HCT116 (cell line): ENCODE results near the gene RAPH1. TPM values are rescaled to one million over a fixed set of nuclear protein-coding genes. Genes with fewer than 3 reads are reported as not detected.

Experiments used
- ATAC-seq: fragments of 200-7000 bp; cut with Tn5 transposase; 2 replicates; pipeline ENCODE4 v1.9.1; 2020; ENCODE audit warnings: mild to moderate bottlenecking, moderate library complexity
- BruUV-seq: library from RNA; stranded (reverse); fragments of 400-500 nt; replicated peaks from 2 replicates; lab custom pipeline; 2021; lab: Mats Ljungman, UMichigan
- CTCF ChIA-PET: fragments of 300-600 bp; sonication (Branson Sonifier 250); formaldehyde crosslinking; loops from one replicate; lab custom pipeline; 2021; ENCODE audit warnings: antibody characterized with exemption; lab: Charles Lee
- POLR2A ChIA-PET: fragments of 300-600, 350-600 bp; sonication (Branson Sonifier 250); formaldehyde crosslinking; loops from one replicate; lab custom pipeline; 2021; ENCODE audit warnings: antibody characterized with exemption; lab: Charles Lee
- RAD21 ChIA-PET, 2 experiments: fragments of 300-600 bp; sonication (Branson Sonifier 250); formaldehyde crosslinking; loops; one replicate each; lab custom pipeline; 2023; ENCODE audit warnings: low total read pairs in 2 of 2; ENCODE audit not compliant: uncharacterized antibody in 2 of 2, unreplicated experiment in 2 of 2, low non-redundant PET in 1 of 2; lab: Charles Lee
- DNase-seq: peaks from one replicate; pipeline ENCODE4 v3.0.0-alpha.2; 2010; ENCODE audit warnings: low read depth, low spot score
- H2AFZ ChIP-seq: fragments of 200-600 bp; shearing (Covaris generic), sonication (generic); 2 replicates; pipeline ENCODE4 v1.6.1; 2017; ENCODE audit warnings: low read depth, mixed run types, mixed read lengths, antibody characterized with exemption, low read length; ENCODE audit not compliant: poor library complexity, severe bottlenecking
- H3K27ac ChIP-seq: 2 replicates; pipeline ENCODE4 v1.5.1; 2012; ENCODE audit warnings: low read depth, low read length
- H3K27me3 ChIP-seq: fragments of 200-600 bp; sonication (generic); 2 replicates; pipeline ENCODE4 v1.6.1; 2016; ENCODE audit warnings: mixed run types, low read length, mixed read lengths; ENCODE audit not compliant: insufficient read depth
- H3K36me3 ChIP-seq, 2 experiments: fragments of 200-500 bp in 1 of 2; fragments of 200-600 bp in 1 of 2; sonication (Bioruptor generic) in 1 of 2; sonication (generic) in 1 of 2; 2 replicates each; pipeline versions ENCODE4 v1.5.1 to v1.6.1; 2014 to 2016; ENCODE audit warnings: low read length in 2 of 2, inconsistent platforms in 1 of 2, mixed read lengths in 1 of 2, mixed run types in 1 of 2; ENCODE audit not compliant: insufficient read depth in 2 of 2, control insufficient read depth in 1 of 2
- H3K4me1 ChIP-seq, 2 experiments: fragments of 200-600 bp in 1 of 2; sonication (generic) in 1 of 2; 2 replicates each; pipeline versions ENCODE4 v1.5.1 to v1.6.1; 2012 to 2017; ENCODE audit warnings: low read length in 2 of 2, inconsistent platforms in 1 of 2, mild to moderate bottlenecking in 1 of 2, mixed read lengths in 1 of 2, mixed run types in 1 of 2, moderate library complexity in 1 of 2; ENCODE audit not compliant: insufficient read depth in 2 of 2, control insufficient read depth in 1 of 2
- H3K4me2 ChIP-seq: fragments of 200-600 bp; sonication (generic); 2 replicates; pipeline ENCODE4 v1.6.1; 2017; ENCODE audit warnings: mixed run types, low read length, mixed read lengths
- H3K4me3 ChIP-seq, 2 experiments: fragments of 200-600 bp in 1 of 2; sonication (generic) in 1 of 2; replicated peaks in 1 of 2; 2 replicates each; pipeline ENCODE4 v1.5.1; 2011 to 2016; ENCODE audit warnings: low read length in 2 of 2, control low read depth in 1 of 2, low read depth in 1 of 2, mild to moderate bottlenecking in 1 of 2, mixed read lengths in 1 of 2, mixed run types in 1 of 2
- H3K79me2 ChIP-seq: fragments of 200-600 bp; sonication (generic); 2 replicates; pipeline ENCODE4 v1.6.1; 2017; ENCODE audit warnings: mild to moderate bottlenecking, mixed run types, low read length, moderate library complexity, mixed read lengths; ENCODE audit not compliant: insufficient read depth
- H3K9ac ChIP-seq: fragments of 200-600 bp; sonication (generic); 2 replicates; pipeline ENCODE4 v1.6.1; 2016; ENCODE audit warnings: low read length, mixed read lengths
- H3K9me2 ChIP-seq: fragments of 200-600 bp; sonication (generic), shearing (Covaris generic); 2 replicates; pipeline ENCODE4 v1.6.1; 2017; ENCODE audit warnings: mixed run types, mild to moderate bottlenecking, moderate library complexity; ENCODE audit not compliant: insufficient read depth
- H3K9me3 ChIP-seq, 2 experiments: fragments of 200-500 bp in 1 of 2; fragments of 200-600 bp in 1 of 2; sonication (Bioruptor generic) in 1 of 2; sonication (generic) in 1 of 2; 2 replicates each; pipeline ENCODE4 v1.6.1; 2014 to 2017; ENCODE audit warnings: low read length in 2 of 2, mixed read lengths in 2 of 2, inconsistent platforms in 1 of 2, low read depth in 1 of 2, mild to moderate bottlenecking in 1 of 2, mixed run types in 1 of 2, moderate library complexity in 1 of 2; ENCODE audit not compliant: control insufficient read depth in 1 of 2, insufficient read depth in 1 of 2
- H4K20me1 ChIP-seq: fragments of 200-600 bp; sonication (generic), shearing (Covaris generic); 2 replicates; pipeline ENCODE4 v1.6.1; 2017; ENCODE audit warnings: mixed run types, mild to moderate bottlenecking, moderate library complexity; ENCODE audit not compliant: insufficient read depth
- CBX3 ChIP-seq: IDR thresholded peaks from 2 replicates; pipeline ENCODE4 v1.6.1; 2012; ENCODE audit warnings: low read depth
- CEBPB ChIP-seq: IDR thresholded peaks from 2 replicates; pipeline ENCODE4 v1.6.1; 2012; ENCODE audit warnings: low read depth
- EZH2 ChIP-seq: fragments of 200-600 bp; sonication (generic); IDR thresholded peaks from 2 replicates; pipeline ENCODE4 v1.6.1; 2017; ENCODE audit warnings: antibody characterized with exemption, mixed run types
- MAX ChIP-seq: IDR thresholded peaks from 2 replicates; pipeline ENCODE4 v1.6.1; 2012
- POLR2AphosphoS5 ChIP-seq: IDR thresholded peaks from 2 replicates; pipeline ENCODE4 v1.6.1; 2011; ENCODE audit warnings: mild to moderate bottlenecking, low read depth, low read length, moderate library complexity
- SP1 ChIP-seq: IDR thresholded peaks from 2 replicates; pipeline ENCODE4 v1.6.1; 2012; ENCODE audit warnings: low read depth
- TCF7L2 ChIP-seq: IDR thresholded peaks from 2 replicates; pipeline ENCODE4 v1.7.0; 2011; ENCODE audit warnings: borderline replicate concordance, inconsistent platforms; ENCODE audit not compliant: insufficient read depth, insufficient read length; ENCODE audit errors: extremely low read depth
- ZFX ChIP-seq: fragments of 450-650 bp; IDR thresholded peaks from 2 replicates; pipeline ENCODE4 v1.6.1; 2017
- intact Hi-C: fragments of 100-400 bp; cut with micrococcal nuclease; formaldehyde crosslinking; loops from 2 replicates; pipeline ENCODE4 v1.10.0; 2022
- total RNA-seq: library from RNA; stranded (reverse); gene quantifications from one replicate; pipeline ENCODE4 v1.2.1, GENCODE V29; 2021; ENCODE audit not compliant: unreplicated experiment

RAPH1 gene
- total RNA-seq, 1 experiment from 2014 or later: 22.3 TPM

GRCh38 chr2:203347375-203347774 is 187.7 kb downstream of the RAPH1 start:
- TF ChIP-seq CBX3 (no peak), CEBPB (no peak), TCF7L2 (no peak), SP1 (no peak)
- Histone ChIP-seq H3K9me3 (no peaks in the 10 kb centered on the region), H3K36me3 (no peaks in the 10 kb centered on the region), H3K9ac (no peak overlapping the region), H4K20me1 (no peaks in the 10 kb centered on the region), H3K27ac (no peak overlapping the region), H3K79me2 (peaks cover 71% of the 10 kb centered on the region), H3K4me1 (no peaks in the 10 kb centered on the region), H3K4me3 (no peak overlapping the region), H2AFZ (no peak overlapping the region), H3K4me2 (no peak overlapping the region), H3K27me3 (no peaks in the 10 kb centered on the region), H3K9me2 (no peaks in the 10 kb centered on the region)
- DNase-seq: no peak
- ChIA-PET RAD21 (no interaction called here), POLR2A (no interaction called here), CTCF (no interaction called here)
- ATAC-seq: no peak
- BruUV-seq: no TSS peak
- intact Hi-C loops: no loop called here

- POLR2A ChIA-PET: no interaction called here
- no peaks in the 10 kb centered on the region for H4K20me1 ChIP-seq
- ATAC-seq (no peak), DNase-seq (no peak)
- H3K27me3 ChIP-seq: no peaks in the 10 kb centered on the region
- H3K27ac ChIP-seq: no peak overlapping the region
- intact Hi-C loops: no loop called here
- H2AFZ ChIP-seq: no peak overlapping the region
- H3K9me2 ChIP-seq: no peaks in the 10 kb centered on the region
- no peaks in the 10 kb centered on the region for H3K9me3 ChIP-seq
- H3K4me1 ChIP-seq: no peaks in the 10 kb centered on the region
- RAD21 ChIA-PET: no interaction called here
- H3K36me3 ChIP-seq: no peaks in the 10 kb centered on the region
- TF ChIP-seq CBX3 (no peak), SP1 (no peak), ZFX (no peak), POLR2AphosphoS5 (no peak), MAX (no peak), EZH2 (no peak)
- H3K4me3 ChIP-seq: no peak overlapping the region
- BruUV-seq: no TSS peak
- CTCF ChIA-PET: no interaction called here
- peaks cover 71% of the 10 kb centered on the region for H3K79me2 ChIP-seq
- no peak overlapping the region for H3K9ac ChIP-seq
- no peak overlapping the region for H3K4me2 ChIP-seq
These were observed 188.5 kb downstream of the RAPH1 start for GRCh38 chr2:203346612-203347011.
